Epithelial cell of proximal tubule (primary cell): ENCODE results near the gene MCC. TPM values are rescaled to one million over a fixed set of nuclear protein-coding genes. Genes with fewer than 3 reads are reported as not detected.

Source experiments
- DNase-seq: peaks from one replicate; pipeline ENCODE4 v3.0.0-alpha.2; 2011; ENCODE audit warnings: low read depth
- H3K4me3 ChIP-seq: 2 replicates; pipeline ENCODE4 v1.5.1; 2011; ENCODE audit warnings: low read depth, mild to moderate bottlenecking, low read length
- CTCF ChIP-seq: conservative IDR thresholded peaks from 2 replicates; pipeline ENCODE4 v1.5.1; 2012; ENCODE audit warnings: low read depth, mild to moderate bottlenecking, low read length
- total RNA-seq: library from RNA; depleted of rRNA; stranded (reverse); fragments of >200 nt; gene quantifications from 2 replicates; pipeline ENCODE4 v1.2.3, GENCODE V29; 2015

Gene MCC
- total RNA-seq, 1 donor from 2014 or later = 6.3 TPM

GRCh38 chr5:113038714-113039113 lies 449.5 kb downstream of the MCC start:
- H3K4me3 ChIP-seq = no peak overlapping the region
- no peak for DNase-seq
- no peak for TF ChIP-seq CTCF

DNA sequence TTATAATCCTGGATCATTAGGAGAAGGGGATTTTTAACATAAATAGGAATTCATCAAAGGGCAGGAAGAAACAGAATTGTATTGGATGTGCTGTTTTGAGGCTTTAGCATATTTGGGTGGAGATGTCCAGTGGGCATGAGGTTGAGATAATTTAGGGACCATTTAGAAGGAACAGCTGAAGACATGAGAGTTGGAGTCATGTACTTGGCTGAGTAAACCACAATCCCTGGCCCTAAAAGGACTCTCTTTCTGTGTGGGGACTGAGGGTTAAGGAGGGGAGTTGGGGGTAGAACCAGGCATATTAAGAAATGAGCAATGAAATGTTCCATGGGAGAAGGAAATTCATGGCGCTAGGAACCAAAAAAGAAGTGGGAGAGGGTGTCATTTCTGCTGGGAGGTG lies 450.1 kb downstream of the MCC start:
- no peak for DNase-seq
- no peak for TF ChIP-seq CTCF
- no peak overlapping the region for H3K4me3 ChIP-seq

DNA sequence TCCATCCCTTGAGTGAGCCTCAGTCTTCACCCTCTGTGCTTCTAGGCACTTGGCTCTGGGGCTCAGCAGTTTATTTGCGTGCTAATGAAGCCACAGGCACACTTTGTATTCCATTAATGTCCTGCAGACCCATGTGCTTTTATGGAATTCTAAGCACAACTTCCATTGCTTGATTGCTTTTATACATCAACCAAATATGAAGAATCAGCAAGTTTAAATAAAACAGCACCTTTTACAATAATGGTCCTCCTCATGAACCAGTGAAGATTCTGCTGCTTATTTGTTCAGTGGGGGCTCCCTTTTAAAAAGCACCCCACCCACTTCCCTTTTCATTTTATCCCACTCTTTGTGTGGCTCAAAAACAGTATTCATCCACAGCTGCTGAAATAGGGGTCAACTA lies 451.4 kb downstream of the MCC start:
- H3K4me3 ChIP-seq = no peak overlapping the region
- TF ChIP-seq CTCF = no peak
- DNase-seq = no peak

- DNase-seq = no peak
- no peak overlapping the region for H3K4me3 ChIP-seq
- TF ChIP-seq CTCF = no peak
Measured at GRCh38 chr5:113036321-113036720, 451.9 kb downstream of the MCC start.

GRCh38 chr5:113035096-113035495 lies 453.2 kb downstream of the MCC start:
- no peak for TF ChIP-seq CTCF

GRCh38 chr5:113034182-113034773 lies 454.0 kb downstream of the MCC start:
- no peak for TF ChIP-seq CTCF
- no peak for DNase-seq
- no peak overlapping the region for H3K4me3 ChIP-seq

More at GRCh38 chr5:113035096-113035495, 453.2 kb downstream of the MCC start:
- H3K4me3 ChIP-seq = no peak overlapping the region
- no peak for DNase-seq

- TF ChIP-seq CTCF = no peak
- H3K4me3 ChIP-seq = no peak overlapping the region
- DNase-seq = no peak
Measured at GRCh38 chr5:113031557-113031956, 456.7 kb downstream of the MCC start.
